ENCODE results near the gene ABCB8.
A peak's percentile ranks its signal among the peaks of the same experiment; 100 is the strongest.

The ABCB8 gene

DNA sequence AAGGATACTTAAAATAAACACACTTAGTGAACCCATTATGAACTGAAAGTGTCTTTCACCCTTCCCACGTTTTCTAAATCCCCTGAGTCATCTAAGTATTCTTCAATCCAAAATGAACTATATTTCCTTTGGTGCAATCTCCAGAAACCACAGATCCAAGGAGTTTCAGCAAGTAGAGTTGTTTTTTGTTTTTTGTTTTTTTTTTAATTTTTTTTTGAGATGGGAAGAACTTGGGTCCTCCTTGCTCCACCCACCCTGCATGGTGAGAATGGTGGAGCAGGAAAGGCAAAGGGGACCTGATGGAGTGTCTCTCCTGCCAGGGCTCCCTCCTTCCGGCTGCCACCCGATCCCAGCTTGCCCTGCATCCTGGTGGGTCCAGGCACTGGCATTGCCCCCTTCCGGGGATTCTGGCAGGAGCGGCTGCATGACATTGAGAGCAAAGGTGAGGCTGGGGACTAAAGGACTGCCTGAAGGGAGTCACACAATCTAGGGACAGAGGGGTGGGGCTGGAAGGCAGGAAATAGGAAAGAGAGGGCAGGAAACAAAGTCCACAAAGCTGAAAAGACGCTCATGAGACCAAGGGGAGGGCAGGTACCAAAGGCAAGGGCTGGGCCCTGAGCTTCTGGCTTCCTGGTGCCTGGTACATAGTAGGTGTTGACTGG lies 16.1 kb upstream of the ABCB8 start:
- TF ChIP-seq, protein P1, sequence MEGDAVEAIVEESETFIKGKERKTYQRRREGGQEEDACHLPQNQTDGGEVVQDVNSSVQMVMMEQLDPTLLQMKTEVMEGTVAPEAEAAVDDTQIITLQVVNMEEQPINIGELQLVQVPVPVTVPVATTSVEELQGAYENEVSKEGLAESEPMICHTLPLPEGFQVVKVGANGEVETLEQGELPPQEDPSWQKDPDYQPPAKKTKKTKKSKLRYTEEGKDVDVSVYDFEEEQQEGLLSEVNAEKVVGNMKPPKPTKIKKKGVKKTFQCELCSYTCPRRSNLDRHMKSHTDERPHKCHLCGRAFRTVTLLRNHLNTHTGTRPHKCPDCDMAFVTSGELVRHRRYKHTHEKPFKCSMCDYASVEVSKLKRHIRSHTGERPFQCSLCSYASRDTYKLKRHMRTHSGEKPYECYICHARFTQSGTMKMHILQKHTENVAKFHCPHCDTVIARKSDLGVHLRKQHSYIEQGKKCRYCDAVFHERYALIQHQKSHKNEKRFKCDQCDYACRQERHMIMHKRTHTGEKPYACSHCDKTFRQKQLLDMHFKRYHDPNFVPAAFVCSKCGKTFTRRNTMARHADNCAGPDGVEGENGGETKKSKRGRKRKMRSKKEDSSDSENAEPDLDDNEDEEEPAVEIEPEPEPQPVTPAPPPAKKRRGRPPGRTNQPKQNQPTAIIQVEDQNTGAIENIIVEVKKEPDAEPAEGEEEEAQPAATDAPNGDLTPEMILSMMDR (IDR thresholded peaks at IDR 0.05; ENCODE audit: extremely low read depth, missing control alignments) = no peak
- DNase-seq (ENCODE audit: low spot score) = no peak

DNA sequence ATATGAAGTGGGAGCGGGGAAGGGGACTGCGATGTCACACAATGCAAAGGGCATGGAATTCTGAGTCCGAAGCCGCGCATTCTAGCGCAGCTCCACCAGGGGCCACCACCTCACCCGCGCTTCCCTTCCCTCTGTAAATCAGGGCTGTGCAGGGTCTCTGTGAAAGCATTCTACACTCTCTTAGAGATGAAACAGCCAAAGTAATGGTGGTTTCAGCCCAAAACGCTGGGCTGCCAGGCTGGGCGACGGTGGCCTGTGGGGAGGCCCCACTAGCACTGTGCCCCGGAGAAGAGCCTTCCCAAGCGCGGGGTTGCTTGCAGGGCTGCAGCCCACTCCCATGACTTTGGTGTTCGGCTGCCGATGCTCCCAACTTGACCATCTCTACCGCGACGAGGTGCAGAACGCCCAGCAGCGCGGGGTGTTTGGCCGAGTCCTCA lies 15.3 kb upstream of the ABCB8 start:
- DNase-seq (ENCODE audit: low spot score) = peak; percentile 68
- TF ChIP-seq, protein P1 (IDR thresholded peaks at IDR 0.05; ENCODE audit: extremely low read depth, missing control alignments) = peak; percentile 41

DNA sequence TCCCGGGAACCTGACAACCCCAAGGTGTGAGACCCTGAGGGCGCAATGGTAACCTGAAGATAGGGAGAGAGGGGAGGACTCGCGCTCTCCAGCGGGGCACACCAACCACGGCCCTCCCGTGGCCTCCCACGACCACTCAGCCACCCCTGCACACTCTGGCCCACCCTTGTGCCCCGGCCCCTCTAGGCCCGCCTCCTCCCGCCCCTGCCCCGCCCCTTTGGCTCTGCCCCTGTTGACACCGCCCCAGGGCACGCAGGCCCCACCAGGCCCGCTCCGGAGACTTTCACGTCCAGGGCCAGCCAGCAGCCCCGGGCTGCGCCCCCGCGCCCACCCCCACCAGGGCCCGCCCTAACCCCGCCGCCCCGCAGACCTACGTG lies 14.9 kb upstream of the ABCB8 start:
- TF ChIP-seq, protein P1 (IDR thresholded peaks at IDR 0.05; ENCODE audit: extremely low read depth, missing control alignments) = no peak
- no peak for DNase-seq (ENCODE audit: low spot score)

DNA sequence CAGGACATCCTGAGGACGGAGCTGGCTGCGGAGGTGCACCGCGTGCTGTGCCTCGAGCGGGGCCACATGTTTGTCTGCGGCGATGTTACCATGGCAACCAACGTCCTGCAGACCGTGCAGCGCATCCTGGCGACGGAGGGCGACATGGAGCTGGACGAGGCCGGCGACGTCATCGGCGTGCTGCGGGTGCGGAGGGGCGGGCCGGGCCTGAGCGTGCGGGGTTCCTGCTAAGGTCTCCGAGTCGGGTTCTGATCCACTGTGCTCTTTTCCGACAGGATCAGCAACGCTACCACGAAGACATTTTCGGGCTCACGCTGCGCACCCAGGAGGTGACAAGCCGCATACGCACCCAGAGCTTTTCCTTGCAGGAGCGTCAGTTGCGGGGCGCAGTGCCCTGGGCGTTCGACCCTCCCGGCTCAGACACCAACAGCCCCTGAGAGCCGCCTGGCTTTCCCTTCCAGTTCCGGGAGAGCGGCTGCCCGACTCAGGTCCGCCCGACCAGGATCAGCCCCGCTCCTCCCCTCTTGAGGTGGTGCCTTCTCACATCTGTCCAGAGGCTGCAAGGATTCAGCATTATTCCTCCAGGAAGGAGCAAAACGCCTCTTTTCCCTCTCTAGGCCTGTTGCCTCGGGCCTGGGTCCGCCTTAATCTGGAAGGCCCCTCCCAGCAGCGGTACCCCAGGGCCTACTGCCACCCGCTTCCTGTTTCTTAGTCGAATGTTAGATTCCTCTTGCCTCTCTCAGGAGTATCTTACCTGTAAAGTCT lies 14.3 kb upstream of the ABCB8 start:
- DNase-seq (ENCODE audit: low spot score) = peak; percentile 87
- TF ChIP-seq, protein P1 (IDR thresholded peaks at IDR 0.05; ENCODE audit: extremely low read depth, missing control alignments) = no peak

DNA sequence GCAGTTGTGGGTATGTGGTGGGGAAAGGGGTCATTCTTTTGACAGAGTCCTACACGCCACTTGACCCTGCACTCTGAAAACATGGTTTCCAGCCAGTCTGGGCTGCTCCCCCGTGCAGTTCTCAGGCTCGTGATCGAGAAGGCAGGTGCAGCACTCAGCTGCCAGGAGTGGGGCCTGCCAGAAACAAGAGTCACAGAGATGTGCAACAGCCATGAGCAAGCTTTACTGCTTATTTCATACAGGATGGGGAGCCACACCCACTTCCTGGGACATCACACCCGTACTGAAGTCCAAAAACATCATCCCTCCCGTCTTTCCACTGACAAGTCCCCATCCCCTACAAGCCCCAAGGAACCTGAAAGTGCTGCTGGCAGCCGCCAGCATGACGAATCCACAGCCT lies 13.3 kb upstream of the ABCB8 start:
- DNase-seq (ENCODE audit: low spot score) = no peak
- TF ChIP-seq, protein P1 (IDR thresholded peaks at IDR 0.05; ENCODE audit: extremely low read depth, missing control alignments) = no peak

DNA sequence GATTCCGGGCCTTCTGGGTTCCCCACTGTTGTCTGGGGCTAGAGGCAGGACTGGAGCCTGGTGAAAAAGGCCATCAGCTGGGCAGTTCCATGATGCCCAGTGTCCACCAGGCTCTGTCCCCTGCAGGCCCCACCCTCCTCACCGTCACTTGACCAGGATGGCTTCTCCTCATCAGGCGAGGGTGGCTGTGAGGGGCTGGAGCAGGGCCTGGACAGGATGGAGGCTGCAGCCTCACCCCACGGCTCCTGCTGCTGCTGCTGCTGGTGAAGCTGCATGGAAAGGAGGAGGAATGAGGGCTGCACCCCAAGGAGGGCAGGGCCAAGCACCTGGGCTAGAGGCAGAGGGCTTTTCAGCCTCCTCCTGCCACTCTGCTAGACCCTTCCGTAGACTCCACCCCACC lies 12.3 kb upstream of the ABCB8 start:
- DNase-seq (ENCODE audit: low spot score) = no peak

DNA sequence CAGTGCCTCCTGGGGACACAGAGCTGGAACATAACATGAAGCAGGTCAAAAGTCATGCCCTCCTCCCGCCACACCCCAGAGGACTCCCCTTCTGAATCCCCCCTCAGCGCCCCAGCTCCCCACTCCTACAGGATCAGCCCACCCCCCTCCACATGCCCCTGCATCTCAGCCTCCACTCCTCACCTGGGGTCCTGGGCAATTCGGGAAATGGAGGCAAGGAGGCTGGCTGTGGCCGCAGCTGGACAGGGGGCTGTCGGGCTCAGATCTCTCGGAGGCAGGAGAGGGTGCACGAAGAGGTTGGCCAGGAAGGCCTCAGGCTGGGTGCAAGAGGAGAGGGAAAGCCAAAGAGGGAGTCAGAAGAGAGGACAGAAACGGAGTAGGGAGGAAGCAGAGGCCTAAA lies 11.7 kb upstream of the ABCB8 start:
- no peak for DNase-seq (ENCODE audit: low spot score)
- TF ChIP-seq, protein P1 (IDR thresholded peaks at IDR 0.05; ENCODE audit: extremely low read depth, missing control alignments) = no peak

More for the DNA sequence above, 12.3 kb upstream of the ABCB8 start:
- TF ChIP-seq, protein P1 (IDR thresholded peaks at IDR 0.05; ENCODE audit: extremely low read depth, missing control alignments) = no peak

Data from GM20000 (cell line).